Adrenal gland (tissue), 5 donors: ENCODE results near the gene SPRED2.

Experiments
- POLR2A ChIP-seq, 2 donors: fragments of 450-650 bp; IDR thresholded peaks; one replicate each; pipeline ENCODE4 v1.6.1; 2017; ENCODE audit warnings: antibody characterized with exemption in 2 of 2, mild to moderate bottlenecking in 2 of 2, moderate library complexity in 1 of 2
- TF ChIP-seq, protein P1 (sequence below), 6 experiments: fragments of 450-650 bp in 4 of 6; fragments of 200-600 bp in 2 of 6; sonication (generic) in 1 of 6; IDR thresholded peaks; 1 replicate in 5 of 6; 2 replicates in 1 of 6; pipeline versions ENCODE4 v1.5.1 to v1.8.0; 2016 to 2021; ENCODE audit warnings: antibody characterized with exemption in 6 of 6, mild to moderate bottlenecking in 2 of 6, moderate library complexity in 1 of 6
- donor health status: DM: no; HTN: no; CAD: no.

DNA sequence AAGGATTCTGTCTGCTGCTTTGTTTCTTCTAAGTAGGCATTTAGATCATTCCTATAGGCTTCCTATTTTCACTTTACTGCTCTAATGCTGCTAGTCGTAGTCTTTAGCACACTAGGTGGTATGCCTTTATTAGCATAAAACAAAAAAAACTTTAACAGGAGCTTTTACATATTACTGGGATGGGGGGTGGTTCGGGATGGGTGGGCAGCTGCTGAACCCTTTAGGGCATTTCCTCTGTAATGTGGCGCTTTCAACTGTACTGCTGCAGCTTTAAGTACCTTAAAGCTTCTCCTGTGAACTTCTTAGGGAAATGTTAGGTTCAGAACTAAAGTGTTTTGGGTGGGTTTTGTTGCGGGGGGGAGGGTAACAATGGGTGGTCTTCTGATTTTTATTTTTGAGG is 163.4 kb downstream of the SPRED2 start:
- TF ChIP-seq, protein P1, sequence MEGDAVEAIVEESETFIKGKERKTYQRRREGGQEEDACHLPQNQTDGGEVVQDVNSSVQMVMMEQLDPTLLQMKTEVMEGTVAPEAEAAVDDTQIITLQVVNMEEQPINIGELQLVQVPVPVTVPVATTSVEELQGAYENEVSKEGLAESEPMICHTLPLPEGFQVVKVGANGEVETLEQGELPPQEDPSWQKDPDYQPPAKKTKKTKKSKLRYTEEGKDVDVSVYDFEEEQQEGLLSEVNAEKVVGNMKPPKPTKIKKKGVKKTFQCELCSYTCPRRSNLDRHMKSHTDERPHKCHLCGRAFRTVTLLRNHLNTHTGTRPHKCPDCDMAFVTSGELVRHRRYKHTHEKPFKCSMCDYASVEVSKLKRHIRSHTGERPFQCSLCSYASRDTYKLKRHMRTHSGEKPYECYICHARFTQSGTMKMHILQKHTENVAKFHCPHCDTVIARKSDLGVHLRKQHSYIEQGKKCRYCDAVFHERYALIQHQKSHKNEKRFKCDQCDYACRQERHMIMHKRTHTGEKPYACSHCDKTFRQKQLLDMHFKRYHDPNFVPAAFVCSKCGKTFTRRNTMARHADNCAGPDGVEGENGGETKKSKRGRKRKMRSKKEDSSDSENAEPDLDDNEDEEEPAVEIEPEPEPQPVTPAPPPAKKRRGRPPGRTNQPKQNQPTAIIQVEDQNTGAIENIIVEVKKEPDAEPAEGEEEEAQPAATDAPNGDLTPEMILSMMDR (IDR thresholded peaks at IDR 0.05) = no peak
- no peak for TF ChIP-seq POLR2A (IDR thresholded peaks at IDR 0.05)
